Smooth muscle cell (in vitro differentiated cells): ENCODE data around the gene JRKL. TPM values are rescaled to one million over a fixed set of nuclear protein-coding genes. Genes with fewer than 3 reads are reported as not detected.

Experiments used
- DNase-seq: peaks from one replicate; lab custom pipeline; 2025; ENCODE audit not compliant: unreplicated experiment; lab: John Stamatoyannopoulos, UW
- H2AFZ ChIP-seq: fragments of 200-600 bp; sonication (generic); 2 replicates; pipeline ENCODE4 v1.6.0; 2016; ENCODE audit warnings: antibody characterized with exemption, low read depth, mild to moderate bottlenecking
- H3F3A ChIP-seq: fragments of 200-600 bp; sonication (generic); 2 replicates; pipeline ENCODE4 v1.6.0; 2017; ENCODE audit warnings: antibody characterized with exemption, low read depth
- H3K27ac ChIP-seq: fragments of 200-600 bp; sonication (generic); 2 replicates; pipeline ENCODE4 v1.5.1; 2016; ENCODE audit warnings: low read depth, mild to moderate bottlenecking
- H3K27me3 ChIP-seq: fragments of 200-600 bp; sonication (generic); 2 replicates; pipeline ENCODE4 v1.6.1; 2016; ENCODE audit warnings: low read depth, mild to moderate bottlenecking
- H3K36me3 ChIP-seq: fragments of 200-600 bp; sonication (generic); 2 replicates; pipeline ENCODE4 v1.5.1; 2016; ENCODE audit warnings: low read depth
- H3K4me1 ChIP-seq: fragments of 200-600 bp; sonication (generic); 2 replicates; pipeline ENCODE4 v1.5.1; 2016; ENCODE audit warnings: low read depth
- H3K4me2 ChIP-seq: fragments of 200-600 bp; sonication (generic); 2 replicates; pipeline ENCODE4 v1.6.0; 2016; ENCODE audit warnings: mild to moderate bottlenecking
- H3K4me3 ChIP-seq: fragments of 200-600 bp; sonication (generic); 2 replicates; pipeline ENCODE4 v1.5.1; 2016; ENCODE audit warnings: mild to moderate bottlenecking
- H3K79me2 ChIP-seq: fragments of 200-600 bp; sonication (generic); 2 replicates; pipeline ENCODE4 v1.6.0; 2016; ENCODE audit warnings: low read depth, mild to moderate bottlenecking
- H3K9ac ChIP-seq: fragments of 200-600 bp; sonication (generic); 2 replicates; pipeline ENCODE4 v1.6.0; 2016; ENCODE audit warnings: low read depth
- H3K9me3 ChIP-seq: fragments of 200-600 bp; sonication (generic); replicated peaks from 2 replicates; pipeline ENCODE4 v1.5.1; 2016; ENCODE audit warnings: low read depth
- H4K20me1 ChIP-seq: fragments of 200-600 bp; sonication (generic); 2 replicates; pipeline ENCODE4 v1.6.0; 2016; ENCODE audit warnings: low read depth
- WGBS: methylation state at CpG from one replicate; pipeline ENCODE4 v1.1.7; 2016; ENCODE audit warnings: low lambda C conversion rate; 5-methylcytosine and 5-hydroxymethylcytosine counted together
- polyA plus RNA-seq: library from polyadenylated mRNA; unstranded; fragments of >200 nt; fragmentation: Nextera tagmentation; extraction: Ambion mirVana; gene quantifications from 2 replicates; pipeline ENCODE4 v1.2.1, GENCODE V29; 2016
- total RNA-seq: library from RNA; depleted of rRNA; stranded (reverse); fragments of >200 nt; gene quantifications from 2 replicates; pipeline ENCODE4 v1.2.3, GENCODE V29; 2014
- TF ChIP-seq, protein P1 (sequence below): fragments of 200-600 bp; sonication (generic); IDR thresholded peaks from 2 replicates; pipeline ENCODE4 v1.5.1; 2017; ENCODE audit warnings: borderline replicate concordance, mild to moderate bottlenecking, antibody characterized with exemption; ENCODE audit not compliant: insufficient read depth, poor library complexity, severe bottlenecking

JRKL gene
- total and polyA plus RNA-seq, 2 experiments from 2014 or later = 6.1 to 12.1 TPM

DNA sequence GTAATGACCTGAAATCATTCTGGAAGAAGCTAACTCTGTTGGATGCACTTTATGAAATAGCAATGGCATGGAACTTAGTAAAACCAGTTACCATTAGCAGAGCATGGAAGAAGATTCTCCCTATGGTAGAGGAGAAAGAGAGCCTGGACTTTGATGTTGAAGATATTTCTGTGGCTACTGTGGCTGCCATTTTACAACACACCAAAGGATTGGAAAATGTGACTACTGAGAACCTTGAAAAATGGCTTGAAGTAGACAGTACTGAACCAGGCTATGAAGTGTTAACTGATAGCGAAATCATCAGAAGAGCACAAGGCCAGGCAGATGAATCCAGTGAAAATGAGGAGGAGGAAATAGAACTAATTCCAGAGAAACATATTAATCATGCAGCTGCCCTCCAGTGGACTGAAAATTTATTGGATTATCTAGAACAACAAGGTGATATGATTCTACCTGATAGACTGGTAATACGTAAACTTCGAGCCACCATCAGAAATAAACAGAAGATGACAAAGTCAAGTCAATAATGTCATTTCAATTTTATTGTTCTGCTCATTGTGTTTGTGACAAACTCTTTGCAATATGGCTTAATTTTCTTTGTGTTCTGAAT, 2.0 kb downstream of the JRKL start:
- no peak overlapping the region for H2AFZ ChIP-seq
- H3K36me3 ChIP-seq = no peaks in the 10 kb centered on the region
- H3K27ac ChIP-seq = peak overlapping the region; percentile 21
- WGBS = 95% methylated on average over 3 of the region's 3 CpGs
- TF ChIP-seq, protein P1, sequence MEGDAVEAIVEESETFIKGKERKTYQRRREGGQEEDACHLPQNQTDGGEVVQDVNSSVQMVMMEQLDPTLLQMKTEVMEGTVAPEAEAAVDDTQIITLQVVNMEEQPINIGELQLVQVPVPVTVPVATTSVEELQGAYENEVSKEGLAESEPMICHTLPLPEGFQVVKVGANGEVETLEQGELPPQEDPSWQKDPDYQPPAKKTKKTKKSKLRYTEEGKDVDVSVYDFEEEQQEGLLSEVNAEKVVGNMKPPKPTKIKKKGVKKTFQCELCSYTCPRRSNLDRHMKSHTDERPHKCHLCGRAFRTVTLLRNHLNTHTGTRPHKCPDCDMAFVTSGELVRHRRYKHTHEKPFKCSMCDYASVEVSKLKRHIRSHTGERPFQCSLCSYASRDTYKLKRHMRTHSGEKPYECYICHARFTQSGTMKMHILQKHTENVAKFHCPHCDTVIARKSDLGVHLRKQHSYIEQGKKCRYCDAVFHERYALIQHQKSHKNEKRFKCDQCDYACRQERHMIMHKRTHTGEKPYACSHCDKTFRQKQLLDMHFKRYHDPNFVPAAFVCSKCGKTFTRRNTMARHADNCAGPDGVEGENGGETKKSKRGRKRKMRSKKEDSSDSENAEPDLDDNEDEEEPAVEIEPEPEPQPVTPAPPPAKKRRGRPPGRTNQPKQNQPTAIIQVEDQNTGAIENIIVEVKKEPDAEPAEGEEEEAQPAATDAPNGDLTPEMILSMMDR = no peak
- H4K20me1 ChIP-seq = peaks cover 15% of the 10 kb centered on the region
- no peaks in the 10 kb centered on the region for H3K9me3 ChIP-seq
- H3K4me1 ChIP-seq = peaks cover 23% of the 10 kb centered on the region
- H3K4me3 ChIP-seq = no peak overlapping the region
- H3K4me2 ChIP-seq = peak overlapping the region; percentile 91
- H3K9ac ChIP-seq = no peak overlapping the region
- peaks cover 62% of the 10 kb centered on the region for H3K79me2 ChIP-seq
- H3K27me3 ChIP-seq = no peaks in the 10 kb centered on the region
- peaks cover 11% of the 10 kb centered on the region for H3F3A ChIP-seq
- DNase-seq = no peak

DNA sequence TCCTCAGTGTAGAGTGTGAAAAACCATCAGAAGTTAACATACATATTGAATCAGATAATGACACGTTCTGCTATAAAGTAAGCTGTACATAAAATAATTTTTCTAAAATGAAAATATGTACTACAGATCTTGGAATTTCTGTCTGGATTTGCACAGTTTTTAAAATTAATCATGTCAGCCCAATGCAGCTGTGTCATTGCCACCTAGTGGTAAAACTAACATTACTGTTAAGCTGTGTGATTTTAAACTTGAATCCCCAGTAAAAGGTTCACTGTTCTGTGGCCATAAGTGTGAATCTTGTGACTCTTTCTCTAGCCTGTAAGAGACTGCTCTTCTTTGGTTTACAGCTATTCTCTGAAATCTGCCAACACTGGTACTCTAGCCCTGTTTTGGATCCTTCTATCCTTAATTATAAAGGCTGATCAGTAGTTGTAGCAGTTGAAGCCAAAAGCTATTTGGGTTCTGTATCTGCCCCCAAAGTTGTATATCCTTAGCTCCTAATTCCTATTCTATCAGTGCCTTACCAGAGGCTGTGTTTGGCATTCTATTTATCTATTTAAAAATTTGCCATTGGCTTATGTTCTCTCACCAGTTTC, 4.0 kb downstream of the JRKL start:
- Histone ChIP-seq H3K27me3 (no peaks in the 10 kb centered on the region), H3K79me2 (peaks cover 42% of the 10 kb centered on the region), H3K4me1 (peaks cover 12% of the 10 kb centered on the region), H3K4me3 (peak overlapping the region; percentile 5), H3K9ac (no peak overlapping the region), H3K27ac (peak overlapping the region; percentile 4), H4K20me1 (peaks cover under 1% of the 10 kb centered on the region), H2AFZ (no peak overlapping the region), H3K9me3 (no peaks in the 10 kb centered on the region), H3K4me2 (peak overlapping the region; percentile 91), H3F3A (peaks cover 11% of the 10 kb centered on the region), H3K36me3 (no peaks in the 10 kb centered on the region)
- 22% methylated on average over 1 of the region's 1 CpG for WGBS
- DNase-seq = no peak
- TF ChIP-seq, protein P1 = peak; percentile 75

DNA sequence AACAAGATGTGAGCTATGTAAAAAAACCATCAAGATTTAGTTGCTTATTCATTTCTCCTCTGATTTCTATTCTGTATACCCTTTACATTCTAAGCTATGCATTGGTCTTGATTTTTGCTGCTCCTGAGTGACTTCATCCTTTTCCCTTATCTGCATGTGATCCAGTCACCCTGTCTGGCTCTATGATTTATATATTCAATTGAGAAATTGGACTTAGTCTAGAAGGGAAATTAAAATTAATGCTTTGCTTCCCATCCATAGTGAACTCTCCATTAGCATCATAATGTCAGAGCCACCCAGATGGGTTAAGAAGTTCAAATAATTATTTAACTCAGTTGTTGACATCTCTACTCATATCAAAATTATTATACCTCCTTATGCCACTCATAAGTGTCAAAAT, 5.0 kb downstream of the JRKL start:
- peaks cover 12% of the 10 kb centered on the region for H3K4me1 ChIP-seq
- peaks cover 11% of the 10 kb centered on the region for H3F3A ChIP-seq
- no peak overlapping the region for H3K4me2 ChIP-seq
- no peak for DNase-seq
- H3K9ac ChIP-seq = no peak overlapping the region
- H3K27ac ChIP-seq = no peak overlapping the region
- no peaks in the 10 kb centered on the region for H4K20me1 ChIP-seq
- no peak overlapping the region for H2AFZ ChIP-seq
- TF ChIP-seq, protein P1 = no peak
- no peak overlapping the region for H3K4me3 ChIP-seq
- H3K36me3 ChIP-seq = no peaks in the 10 kb centered on the region
- H3K27me3 ChIP-seq = no peaks in the 10 kb centered on the region
- H3K9me3 ChIP-seq = no peaks in the 10 kb centered on the region
- H3K79me2 ChIP-seq = peaks cover 33% of the 10 kb centered on the region

DNA sequence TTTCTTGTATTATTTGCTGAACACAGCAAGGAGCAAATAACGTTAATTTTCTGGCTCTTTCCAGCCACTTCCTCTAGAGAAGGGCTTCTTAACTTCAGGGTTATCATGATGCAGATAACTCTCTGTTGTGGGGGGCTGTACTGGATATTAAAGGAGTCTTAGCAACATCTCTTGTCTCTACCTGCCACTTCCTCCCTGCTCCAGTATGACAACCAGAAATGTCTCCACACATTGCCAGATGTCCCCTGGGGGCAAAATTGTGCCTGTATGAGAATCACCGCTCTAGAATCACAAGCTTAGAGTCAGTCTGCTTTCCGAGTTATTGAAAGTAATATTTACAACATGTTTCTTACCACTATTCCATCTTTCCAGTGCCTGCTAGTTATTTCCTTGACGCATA, 6.8 kb downstream of the JRKL start:
- no peaks in the 10 kb centered on the region for H3K9me3 ChIP-seq
- no peaks in the 10 kb centered on the region for H3K27me3 ChIP-seq
- H3K9ac ChIP-seq = no peak overlapping the region
- H3F3A ChIP-seq = peaks cover 8% of the 10 kb centered on the region
- no peaks in the 10 kb centered on the region for H4K20me1 ChIP-seq
- no peak overlapping the region for H3K27ac ChIP-seq
- 78% methylated on average over 4 of the region's 4 CpGs for WGBS
- peaks cover 18% of the 10 kb centered on the region for H3K79me2 ChIP-seq
- H3K4me1 ChIP-seq = no peaks in the 10 kb centered on the region
- H3K4me3 ChIP-seq = no peak overlapping the region
- TF ChIP-seq, protein P1 = no peak
- H3K4me2 ChIP-seq = no peak overlapping the region
- DNase-seq = no peak
- H3K36me3 ChIP-seq = no peaks in the 10 kb centered on the region
- no peak overlapping the region for H2AFZ ChIP-seq
